ENCODE results near the gene RAB33A.

GRCh38 chrX:130179579-130180215, 7.9 kb downstream of the RAB33A start:
- TF ChIP-seq POLR2AphosphoS5 (IDR thresholded peaks at IDR 0.05; ENCODE audit: low read depth, low read length), result no peak
- TF ChIP-seq, protein P1, sequence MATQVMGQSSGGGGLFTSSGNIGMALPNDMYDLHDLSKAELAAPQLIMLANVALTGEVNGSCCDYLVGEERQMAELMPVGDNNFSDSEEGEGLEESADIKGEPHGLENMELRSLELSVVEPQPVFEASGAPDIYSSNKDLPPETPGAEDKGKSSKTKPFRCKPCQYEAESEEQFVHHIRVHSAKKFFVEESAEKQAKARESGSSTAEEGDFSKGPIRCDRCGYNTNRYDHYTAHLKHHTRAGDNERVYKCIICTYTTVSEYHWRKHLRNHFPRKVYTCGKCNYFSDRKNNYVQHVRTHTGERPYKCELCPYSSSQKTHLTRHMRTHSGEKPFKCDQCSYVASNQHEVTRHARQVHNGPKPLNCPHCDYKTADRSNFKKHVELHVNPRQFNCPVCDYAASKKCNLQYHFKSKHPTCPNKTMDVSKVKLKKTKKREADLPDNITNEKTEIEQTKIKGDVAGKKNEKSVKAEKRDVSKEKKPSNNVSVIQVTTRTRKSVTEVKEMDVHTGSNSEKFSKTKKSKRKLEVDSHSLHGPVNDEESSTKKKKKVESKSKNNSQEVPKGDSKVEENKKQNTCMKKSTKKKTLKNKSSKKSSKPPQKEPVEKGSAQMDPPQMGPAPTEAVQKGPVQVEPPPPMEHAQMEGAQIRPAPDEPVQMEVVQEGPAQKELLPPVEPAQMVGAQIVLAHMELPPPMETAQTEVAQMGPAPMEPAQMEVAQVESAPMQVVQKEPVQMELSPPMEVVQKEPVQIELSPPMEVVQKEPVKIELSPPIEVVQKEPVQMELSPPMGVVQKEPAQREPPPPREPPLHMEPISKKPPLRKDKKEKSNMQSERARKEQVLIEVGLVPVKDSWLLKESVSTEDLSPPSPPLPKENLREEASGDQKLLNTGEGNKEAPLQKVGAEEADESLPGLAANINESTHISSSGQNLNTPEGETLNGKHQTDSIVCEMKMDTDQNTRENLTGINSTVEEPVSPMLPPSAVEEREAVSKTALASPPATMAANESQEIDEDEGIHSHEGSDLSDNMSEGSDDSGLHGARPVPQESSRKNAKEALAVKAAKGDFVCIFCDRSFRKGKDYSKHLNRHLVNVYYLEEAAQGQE (IDR thresholded peaks at IDR 0.05; ENCODE audit: insufficient read depth in 1 of 2, low read depth in 2 of 2, low read length in 2 of 2), result no peak
